IPS-18a (cell line): ENCODE measurements around the gene CACHD1.
"Not testable (repeated sequence)": the region's sequence is repeated elsewhere in the genome, so short reads cannot be mapped to it uniquely, and the experiment has no call there.

Source experiments
- H3K27ac ChIP-seq: one replicate; pipeline ENCODE4 v1.5.1; 2013; ENCODE audit warnings: low read length
- H3K27me3 ChIP-seq: one replicate; pipeline ENCODE4 v1.6.1; 2013; ENCODE audit warnings: mild to moderate bottlenecking, low read length; ENCODE audit not compliant: control insufficient read depth, insufficient read depth
- H3K36me3 ChIP-seq: one replicate; pipeline ENCODE4 v1.6.1; 2013; ENCODE audit warnings: low read depth, low read length; ENCODE audit not compliant: control insufficient read depth
- H3K4me1 ChIP-seq: one replicate; pipeline ENCODE4 v1.6.1; 2013; ENCODE audit warnings: low read depth, low read length; ENCODE audit not compliant: control insufficient read depth
- H3K4me3 ChIP-seq: one replicate; pipeline ENCODE4 v1.5.1; 2013; ENCODE audit warnings: low read length
- H3K9ac ChIP-seq: one replicate; pipeline ENCODE4 v1.6.1; 2013; ENCODE audit warnings: mild to moderate bottlenecking, low read length, moderate library complexity
- H3K9me3 ChIP-seq: one replicate; pipeline ENCODE4 v1.6.1; 2013; ENCODE audit warnings: low read depth, low read length; ENCODE audit not compliant: control insufficient read depth

CACHD1 gene

GRCh38 chr1:64721576-64722145, 251.7 kb downstream of the CACHD1 start:
- Histone ChIP-seq H3K9ac (no peak overlapping the region), H3K4me1 (no peaks in the 10 kb centered on the region), H3K27me3 (no peaks in the 10 kb centered on the region), H3K9me3 (no peaks in the 10 kb centered on the region), H3K4me3 (no peak overlapping the region), H3K36me3 (no peaks in the 10 kb centered on the region), H3K27ac (no peak overlapping the region)

GRCh38 chr1:64727861-64728260, 257.9 kb downstream of the CACHD1 start:
- H3K4me3 ChIP-seq: no peak overlapping the region
- H3K9ac ChIP-seq: no peak overlapping the region

GRCh38 chr1:64733581-64734286, 263.8 kb downstream of the CACHD1 start:
- H3K4me3 ChIP-seq: no peak overlapping the region
- H3K27me3 ChIP-seq: no peaks in the 10 kb centered on the region
- no peaks in the 10 kb centered on the region for H3K4me1 ChIP-seq
- no peaks in the 10 kb centered on the region for H3K9me3 ChIP-seq
- no peak overlapping the region for H3K27ac ChIP-seq
- no peak overlapping the region for H3K9ac ChIP-seq
- no peaks in the 10 kb centered on the region for H3K36me3 ChIP-seq

More at GRCh38 chr1:64727861-64728260, 257.9 kb downstream of the CACHD1 start:
- no peak overlapping the region for H3K27ac ChIP-seq
- H3K9me3 ChIP-seq: no peaks in the 10 kb centered on the region
- H3K27me3 ChIP-seq: no peaks in the 10 kb centered on the region
- no peaks in the 10 kb centered on the region for H3K4me1 ChIP-seq
- H3K36me3 ChIP-seq: no peaks in the 10 kb centered on the region

- Histone ChIP-seq H3K4me3 (no peak overlapping the region), H3K27me3 (no peaks in the 10 kb centered on the region), H3K4me1 (no peaks in the 10 kb centered on the region), H3K9me3 (no peaks in the 10 kb centered on the region), H3K9ac (no peak overlapping the region), H3K27ac (no peak overlapping the region), H3K36me3 (no peaks in the 10 kb centered on the region)
Observed at GRCh38 chr1:64734287-64734652, 264.3 kb downstream of the CACHD1 start.

GRCh38 chr1:64740687-64741086, 270.8 kb downstream of the CACHD1 start:
- H3K4me3 ChIP-seq, H3K4me1 ChIP-seq, H3K27ac ChIP-seq, H3K9ac ChIP-seq, H3K27me3 ChIP-seq, H3K36me3 ChIP-seq, H3K9me3 ChIP-seq: not testable (repeated sequence)
